NOMO-1 (cell line): Measurements from ENCODE around the gene CLEC12A.
"Not testable (repeated sequence)": the region's sequence is repeated elsewhere in the genome, so short reads cannot be mapped to it uniquely, and the experiment has no call there.

Source experiments
- DNase-seq, 2 experiments: peaks; one replicate each; lab custom pipeline; 2025; ENCODE audit not compliant: unreplicated experiment in 2 of 2; lab: John Stamatoyannopoulos, UW

Gene CLEC12A

GRCh38 chr12:9961901-9962300 lies 9.3 kb upstream of the CLEC12A start:
- no peak for DNase-seq

GRCh38 chr12:9969673-9970072 lies 1.5 kb upstream of the CLEC12A start:
- no peak for DNase-seq

- peak in 1 of 2 experiments; percentile 26 for DNase-seq
Observed at GRCh38 chr12:9973949-9974348, 2.7 kb downstream of the CLEC12A start.

GRCh38 chr12:9974731-9975130 lies 3.5 kb downstream of the CLEC12A start:
- not testable (repeated sequence) for DNase-seq

GRCh38 chr12:9975614-9976013 lies 4.4 kb downstream of the CLEC12A start:
- DNase-seq, result no peak

GRCh38 chr12:9976626-9977025 lies 5.4 kb downstream of the CLEC12A start:
- not testable (repeated sequence) for DNase-seq

GRCh38 chr12:9977916-9978315 lies 6.7 kb downstream of the CLEC12A start:
- peak in 1 of 2 experiments; percentile 37 for DNase-seq

- no peak for DNase-seq
Observed at GRCh38 chr12:9980126-9980525, 8.9 kb downstream of the CLEC12A start.

GRCh38 chr12:9991876-9992275 lies 20.7 kb downstream of the CLEC12A start:
- DNase-seq, result peak in 1 of 2 experiments; percentile 63

- DNase-seq, result peak in 1 of 2 experiments; percentile 70
Observed at GRCh38 chr12:9992296-9992695, 21.1 kb downstream of the CLEC12A start.

GRCh38 chr12:9999016-9999415 lies 27.8 kb downstream of the CLEC12A start, which contains the start of gene CLEC1B:
CLEC1B (minus strand) TSS chr12:9999121; CDS start chr12:9999100, 21 bp downstream.
- no peak for DNase-seq

GRCh38 chr12:10001171-10001776 lies 30.1 kb downstream of the CLEC12A start:
- no peak for DNase-seq

- DNase-seq, result no peak
Observed at GRCh38 chr12:10012630-10013330, 41.6 kb downstream of the CLEC12A start.

GRCh38 chr12:10015450-10015849 lies 44.2 kb downstream of the CLEC12A start:
- no peak for DNase-seq

- peak in 1 of 2 experiments; percentile 19 for DNase-seq
Observed at GRCh38 chr12:10016881-10017280, 45.7 kb downstream of the CLEC12A start.

- no peak for DNase-seq
Observed at GRCh38 chr12:10018386-10018785, 47.2 kb downstream of the CLEC12A start.

- no peak for DNase-seq
Observed at GRCh38 chr12:10021342-10021741, 50.1 kb downstream of the CLEC12A start.

- no peak for DNase-seq
Observed at GRCh38 chr12:10025236-10025635, 54.0 kb downstream of the CLEC12A start.

GRCh38 chr12:10026666-10027065 lies 55.5 kb downstream of the CLEC12A start:
- not testable (repeated sequence) for DNase-seq

- no peak for DNase-seq
Observed at GRCh38 chr12:10027311-10027710, 56.1 kb downstream of the CLEC12A start.

GRCh38 chr12:10027721-10028120 lies 56.5 kb downstream of the CLEC12A start:
- DNase-seq, result peak; percentile 73 to 86

- peak; percentile 49 to 55 for DNase-seq
Observed at GRCh38 chr12:10030446-10030845, 59.2 kb downstream of the CLEC12A start, which contains the start of gene CLEC9A. CLEC9A (plus strand) TSS chr12:10030682; CDS start chr12:10052688, 22,006 bp downstream.
